Measurements from ENCODE around the gene MCF2L2. TPM values are rescaled to one million over a fixed set of nuclear protein-coding genes. Genes with fewer than 3 reads are reported as not detected.
A peak's percentile ranks its signal among the peaks of the same experiment; 100 is the strongest.

The MCF2L2 gene
- total RNA-seq, 1 experiment from 2014 or later, result 3.4 TPM

- POLR2A ChIA-PET, result interaction anchor here (0.8 to 6.4 kb wide), 26 partner anchors 8 to 266 kb away, joined by 3 to 95 read pairs (median 7); partner anchors contain the start of gene B3GNT5
- Mint-ChIP-seq H3K27ac (ENCODE audit: low read depth, unreplicated experiment) (peak overlapping the region; percentile 96), H3K4me1 (ENCODE audit: insufficient read depth, unreplicated experiment) (peaks cover 29% of the 10 kb centered on the region), H3K27me3 (ENCODE audit: insufficient read depth, unreplicated experiment) (no peaks in the 10 kb centered on the region), H3K4me3 (ENCODE audit: unreplicated experiment) (peak overlapping the region; percentile 56), H3K36me3 (ENCODE audit: insufficient read depth, unreplicated experiment) (no peaks in the 10 kb centered on the region), H3K9me3 (ENCODE audit: unreplicated experiment) (peaks cover 7% of the 10 kb centered on the region)
- TF ChIP-seq CTCF (IDR thresholded peaks at IDR 0.05; ENCODE audit: unreplicated experiment), result no peak
- BruUV-seq (replicated peaks), result no TSS peak
- intact Hi-C loops (cut with micrococcal nuclease), result loop anchor here (1.0 to 2.0 kb wide), 2 partner anchors 46 to 84 kb away; no protein-coding TSS in a partner anchor
- DNase-seq (ENCODE audit: unreplicated experiment), result peak; percentile 66
- CTCF ChIA-PET, result interaction anchor here (0.6 to 1.9 kb wide), 5 partner anchors 86 to 628 kb away, joined by 4 to 7 read pairs (median 6); no protein-coding TSS in a partner anchor
Measured at GRCh38 chr3:183370391-183370790, 58.0 kb downstream of the MCF2L2 start.

GRCh38 chr3:183369627-183370026 lies 58.8 kb downstream of the MCF2L2 start:
- Mint-ChIP-seq H3K4me1 (ENCODE audit: insufficient read depth, unreplicated experiment) (peaks cover 26% of the 10 kb centered on the region), H3K9me3 (ENCODE audit: unreplicated experiment) (peaks cover 7% of the 10 kb centered on the region), H3K4me3 (ENCODE audit: unreplicated experiment) (peak overlapping the region; percentile 20), H3K27me3 (ENCODE audit: insufficient read depth, unreplicated experiment) (no peaks in the 10 kb centered on the region), H3K36me3 (ENCODE audit: insufficient read depth, unreplicated experiment) (no peaks in the 10 kb centered on the region), H3K27ac (ENCODE audit: low read depth, unreplicated experiment) (peak overlapping the region; percentile 96)
- ChIA-PET POLR2A (interaction anchor here (0.7 to 6.4 kb wide), 22 partner anchors 11 to 512 kb away, joined by 3 to 95 read pairs (median 8); partner anchors contain the start of gene B3GNT5), CTCF (interaction anchor here (0.6 to 1.7 kb wide), 5 partner anchors 12 to 185 kb away, joined by 3 to 7 read pairs (median 3); no protein-coding TSS in a partner anchor)
- intact Hi-C loops (cut with micrococcal nuclease), result loop anchor here (1.0 to 2.0 kb wide), 2 partner anchors 45 to 83 kb away; no protein-coding TSS in a partner anchor
- TF ChIP-seq CTCF (IDR thresholded peaks at IDR 0.05; ENCODE audit: unreplicated experiment), result no peak
- no TSS peak for BruUV-seq (replicated peaks)
- DNase-seq (ENCODE audit: unreplicated experiment), result peak; percentile 62

GRCh38 chr3:183369117-183369516 lies 59.3 kb downstream of the MCF2L2 start:
- CTCF ChIA-PET, result interaction anchor here (0.6 to 1.7 kb wide), 4 partner anchors 13 to 184 kb away, joined by 3 to 7 read pairs (median 5); no protein-coding TSS in a partner anchor
- Mint-ChIP-seq H3K4me3 (ENCODE audit: unreplicated experiment) (peak overlapping the region; percentile 20), H3K9me3 (ENCODE audit: unreplicated experiment) (peaks cover 5% of the 10 kb centered on the region), H3K27me3 (ENCODE audit: insufficient read depth, unreplicated experiment) (no peaks in the 10 kb centered on the region), H3K36me3 (ENCODE audit: insufficient read depth, unreplicated experiment) (no peaks in the 10 kb centered on the region), H3K27ac (ENCODE audit: low read depth, unreplicated experiment) (peak overlapping the region; percentile 96), H3K4me1 (ENCODE audit: insufficient read depth, unreplicated experiment) (peaks cover 26% of the 10 kb centered on the region)
- POLR2A ChIA-PET, result interaction anchor here (0.7 to 6.4 kb wide), 18 partner anchors 11 to 512 kb away, joined by 3 to 95 read pairs (median 11); partner anchors contain the start of gene B3GNT5
- BruUV-seq (replicated peaks), result no TSS peak
- no peak for TF ChIP-seq CTCF (IDR thresholded peaks at IDR 0.05; ENCODE audit: unreplicated experiment)
- intact Hi-C loops (cut with micrococcal nuclease), result no loop called here
- DNase-seq (ENCODE audit: unreplicated experiment), result no peak

- Mint-ChIP-seq H3K36me3 (ENCODE audit: insufficient read depth, unreplicated experiment) (no peaks in the 10 kb centered on the region), H3K27ac (ENCODE audit: low read depth, unreplicated experiment) (no peak overlapping the region), H3K9me3 (ENCODE audit: unreplicated experiment) (no peaks in the 10 kb centered on the region), H3K27me3 (ENCODE audit: insufficient read depth, unreplicated experiment) (no peaks in the 10 kb centered on the region), H3K4me1 (ENCODE audit: insufficient read depth, unreplicated experiment) (peaks cover 6% of the 10 kb centered on the region), H3K4me3 (ENCODE audit: unreplicated experiment) (no peak overlapping the region)
- intact Hi-C loops (cut with micrococcal nuclease), result no loop called here
- BruUV-seq (replicated peaks), result no TSS peak
- POLR2A ChIA-PET, result no interaction called here
- CTCF ChIA-PET, result no interaction called here
- no peak for TF ChIP-seq CTCF (IDR thresholded peaks at IDR 0.05; ENCODE audit: unreplicated experiment)
- DNase-seq (ENCODE audit: unreplicated experiment), result no peak
Measured at GRCh38 chr3:183360971-183361624, 67.3 kb downstream of the MCF2L2 start.
